AG09319 (cell line): Measurements from ENCODE around the gene GARIN3.

Experiments
- DNase-seq: peaks from one replicate; pipeline ENCODE4 v3.0.0-alpha.2; 2010; ENCODE audit warnings: low read depth; ENCODE audit errors: extremely low read depth
- CTCF ChIP-seq: IDR thresholded peaks from 2 replicates; pipeline ENCODE4 v1.5.1; 2011; ENCODE audit warnings: low read depth, mild to moderate bottlenecking, inconsistent platforms, low read length, moderate library complexity

GARIN3 gene

GRCh38 chr5:157159209-157159751, 6.8 kb downstream of the GARIN3 start:
- no peak for TF ChIP-seq CTCF
- DNase-seq, result no peak

- no peak for DNase-seq
- no peak for TF ChIP-seq CTCF
These were observed 8.7 kb downstream of the GARIN3 start for GRCh38 chr5:157157293-157157891.

- TF ChIP-seq CTCF, result no peak
- no peak for DNase-seq
These were observed 10.8 kb downstream of the GARIN3 start for GRCh38 chr5:157155297-157155696.

- no peak for DNase-seq
- no peak for TF ChIP-seq CTCF
These were observed 15.1 kb downstream of the GARIN3 start for GRCh38 chr5:157150995-157151394.

GRCh38 chr5:157148734-157149615, 17.1 kb downstream of the GARIN3 start:
- TF ChIP-seq CTCF, result peak; percentile 94
- peak; percentile 25 for DNase-seq

GRCh38 chr5:157143127-157143971, 22.7 kb downstream of the GARIN3 start:
- DNase-seq, result peak; percentile 28

More at GRCh38 chr5:157143127-157143971, 22.7 kb downstream of the GARIN3 start:
- no peak for TF ChIP-seq CTCF
